GM21515 (cell line): Measurements from ENCODE around the gene MIGA2.

Source experiments
- ATAC-seq: cut with Tn5 transposase; IDR thresholded peaks from one replicate; pipeline ENCODE4 v1.9.1; 2021; ENCODE audit not compliant: unreplicated experiment

Gene MIGA2

DNA sequence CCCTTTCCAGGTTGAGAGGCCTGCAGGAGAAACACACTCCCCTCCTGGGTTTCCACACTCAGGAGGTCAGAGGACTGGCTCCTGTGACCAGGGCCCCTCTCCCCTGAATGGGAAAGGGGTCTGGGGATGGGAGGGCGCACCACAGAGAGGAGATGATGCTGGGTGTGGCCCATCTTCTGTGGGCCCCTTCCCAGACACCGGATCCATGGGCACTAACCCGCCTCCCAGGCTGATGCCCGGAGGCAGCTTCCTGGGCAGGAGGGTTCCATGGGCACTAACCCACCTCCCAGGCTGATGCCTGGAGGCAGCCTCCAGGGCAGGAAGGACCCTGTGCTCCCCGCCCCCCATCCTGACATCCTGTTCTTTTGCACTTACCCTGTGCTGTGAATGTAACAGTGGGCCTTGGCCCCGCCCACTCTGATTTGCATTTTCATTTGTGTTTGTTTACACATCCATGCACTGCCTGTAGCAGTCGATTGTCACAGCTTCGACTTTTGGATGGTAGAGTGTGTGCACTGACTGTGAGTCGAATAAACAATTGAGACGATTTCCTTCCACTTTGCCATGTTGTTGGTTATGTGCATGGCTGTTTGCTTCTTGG is 35.2 kb downstream of the MIGA2 start:
- no peak for ATAC-seq

GRCh38 chr9:129072171-129072570 is 35.7 kb downstream of the MIGA2 start:
- ATAC-seq = no peak

- no peak for ATAC-seq
Measured at GRCh38 chr9:129073404-129073803, 37.0 kb downstream of the MIGA2 start.

- ATAC-seq = no peak
Measured at GRCh38 chr9:129074106-129074505, 37.7 kb downstream of the MIGA2 start.

DNA sequence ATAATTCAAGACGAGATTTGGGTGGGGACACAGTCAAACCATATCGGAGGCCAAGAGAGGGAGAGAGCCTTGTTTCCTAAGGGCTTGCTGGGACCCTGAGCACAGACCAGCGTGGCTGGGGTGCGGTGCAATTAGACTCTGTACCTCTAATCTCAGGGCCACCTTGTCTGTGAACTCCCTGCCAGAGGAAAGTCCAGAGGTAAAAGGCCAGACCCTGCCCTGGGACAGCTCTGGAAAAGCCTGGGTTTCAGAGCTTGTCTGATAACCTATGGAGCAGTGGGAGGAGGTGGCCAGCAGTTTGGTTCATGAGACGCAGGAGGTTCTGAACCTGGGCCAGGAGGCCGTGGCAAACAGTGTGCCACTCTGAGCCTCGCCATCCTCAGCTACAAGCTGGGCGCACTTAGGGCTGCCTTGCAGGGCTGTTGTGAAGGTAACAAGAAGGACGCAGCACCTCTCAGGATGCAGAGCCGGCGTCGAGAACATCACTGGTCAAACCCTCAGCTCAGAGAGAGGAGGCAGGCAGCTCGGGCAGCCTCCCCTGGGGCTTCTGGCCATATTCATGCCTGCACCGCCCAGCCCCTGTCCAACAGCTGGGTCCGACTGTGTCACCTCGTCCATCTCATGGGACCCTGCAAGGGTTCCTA is 39.7 kb downstream of the MIGA2 start:
- no peak for ATAC-seq

GRCh38 chr9:129076640-129077037 is 40.2 kb downstream of the MIGA2 start:
- ATAC-seq = no peak

DNA sequence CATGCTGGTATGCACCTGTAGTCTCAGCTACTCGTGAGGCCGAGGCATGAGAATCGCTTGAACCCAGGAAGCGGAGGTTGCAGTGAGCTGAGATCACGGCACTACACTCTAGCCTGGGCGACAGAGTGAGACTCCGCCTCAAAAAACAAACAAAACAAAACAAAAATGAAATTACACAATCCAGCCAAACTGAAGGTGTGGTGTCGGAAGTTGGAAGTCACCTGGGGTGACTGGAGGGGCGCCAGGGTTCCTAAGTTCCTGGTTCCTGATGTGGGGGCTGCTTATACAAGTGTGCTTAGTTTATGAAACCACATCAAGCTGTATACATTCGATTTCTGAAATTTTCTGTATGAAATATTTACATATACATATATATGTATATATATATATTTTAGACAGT is 40.8 kb downstream of the MIGA2 start:
- ATAC-seq = no peak

DNA sequence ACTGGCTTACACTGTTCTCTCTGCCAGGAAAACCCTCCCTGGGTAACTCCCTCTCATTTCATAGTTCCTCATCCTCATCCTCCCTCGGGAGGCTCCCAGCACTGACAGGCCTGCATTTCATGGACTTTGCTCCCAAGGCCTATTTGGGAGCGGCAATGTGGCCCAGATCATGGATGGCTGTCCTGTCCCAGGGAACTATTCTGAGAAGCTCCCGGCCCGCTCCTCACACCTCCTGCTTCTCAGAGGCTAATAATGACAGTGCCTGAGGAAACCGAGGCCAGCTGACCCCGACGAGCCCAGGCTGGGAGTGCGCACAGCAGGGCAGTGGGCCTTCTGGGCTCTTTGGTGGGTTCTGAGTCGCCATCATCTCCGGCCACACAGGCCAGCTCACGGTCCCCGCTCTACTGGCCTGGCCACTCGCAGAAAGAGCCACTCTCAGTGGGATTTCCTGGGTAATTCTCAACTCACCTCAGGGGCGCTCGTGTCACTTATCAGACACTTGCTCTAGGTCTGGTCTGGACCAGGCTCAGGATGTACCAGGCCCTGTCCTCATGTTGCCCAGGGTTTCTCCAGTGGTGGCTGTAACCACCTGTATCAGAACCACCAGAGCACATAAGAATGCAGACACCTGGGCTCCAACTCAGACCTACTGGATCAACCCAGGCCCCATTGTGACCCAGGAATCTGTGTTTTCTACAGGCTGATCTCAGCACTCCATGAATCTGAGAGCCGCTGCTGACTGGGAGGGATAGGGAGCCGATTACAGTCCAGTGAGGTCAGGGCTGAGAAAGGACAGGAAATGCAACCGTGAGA is 42.5 kb downstream of the MIGA2 start:
- no peak for ATAC-seq

DNA sequence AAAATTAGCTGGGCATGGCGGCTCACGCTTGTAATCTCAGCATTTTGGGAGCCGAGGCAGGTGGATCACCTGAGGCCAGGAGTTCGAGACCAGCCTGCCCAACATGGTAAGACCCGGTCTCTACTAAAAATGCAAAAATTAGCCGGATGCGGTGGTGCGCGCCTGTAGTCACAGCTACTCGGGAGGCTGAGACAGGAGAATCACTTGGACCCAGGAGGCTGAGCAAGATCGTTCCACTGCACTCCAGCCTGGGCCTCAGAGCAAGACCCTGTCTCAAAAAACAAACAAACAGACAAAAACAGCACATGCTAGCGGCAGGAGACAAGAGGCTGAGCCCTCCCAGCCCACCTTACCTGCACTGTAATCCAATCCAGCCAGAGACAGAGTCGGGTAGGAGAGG is 43.4 kb downstream of the MIGA2 start:
- no peak for ATAC-seq

DNA sequence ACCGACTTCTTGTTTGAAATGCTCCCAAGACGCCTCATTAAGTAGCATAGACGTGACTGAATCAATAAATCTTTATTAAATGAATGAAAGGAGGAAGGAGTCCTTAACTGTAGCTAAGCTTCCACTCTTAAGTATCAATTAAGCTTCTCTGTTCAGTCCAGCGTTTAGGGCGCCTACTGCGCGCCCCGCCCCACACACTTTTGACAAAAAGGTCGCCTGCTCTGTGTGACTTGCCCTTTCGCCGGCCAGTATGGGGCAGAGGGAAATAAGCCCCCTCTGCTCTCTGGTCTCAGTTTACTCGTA is 43.8 kb downstream of the MIGA2 start:
- ATAC-seq = no peak

DNA sequence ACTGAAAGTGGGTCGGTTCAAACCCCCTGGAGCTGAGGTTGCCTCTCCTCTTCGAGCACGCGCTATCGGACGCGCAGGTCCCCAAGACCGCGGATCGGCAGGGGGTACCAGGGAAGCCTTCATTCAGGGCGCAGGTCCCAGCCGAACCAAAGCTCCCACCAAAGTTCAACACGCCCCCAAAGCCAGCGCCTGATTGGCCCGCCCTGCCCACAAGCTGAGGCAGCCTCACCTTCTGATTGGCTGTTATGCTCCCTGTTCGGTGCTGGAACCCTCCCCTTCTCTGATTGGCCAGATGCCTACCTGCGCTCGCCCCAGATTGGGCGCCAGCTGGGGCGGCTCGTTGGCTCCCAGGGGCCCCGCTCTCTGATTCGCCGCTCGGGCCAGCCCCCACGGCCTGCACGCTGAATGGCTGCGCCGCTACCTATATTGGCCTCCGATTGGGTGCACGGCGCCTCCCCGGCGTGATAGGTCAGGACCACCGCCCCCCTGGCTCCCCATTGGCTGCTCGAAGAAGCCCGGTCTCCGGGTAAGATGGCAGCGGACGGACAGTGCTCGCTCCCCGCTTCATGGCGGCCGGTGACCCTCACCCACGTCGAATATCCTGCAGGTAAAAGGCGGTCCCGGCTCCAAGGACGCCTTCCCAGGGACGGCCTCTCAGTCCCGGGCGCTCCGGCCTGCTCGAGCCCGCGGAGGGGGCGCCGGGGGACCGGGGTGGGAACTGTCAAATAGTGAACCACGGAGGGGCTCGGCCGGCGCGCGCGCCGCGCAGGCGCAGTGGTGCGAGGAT is 44.4 kb downstream of the MIGA2 start, which contains the start of gene DOLPP1:
Gene DOLPP1 (plus strand): TSS at position 511 of the 787 bp plus-strand sequence. CDS start 21 bp downstream, at position 532.
- ATAC-seq = peak; percentile 88

GRCh38 chr9:129081388-129081904 is 45.0 kb downstream of the MIGA2 start:
- no peak for ATAC-seq

DNA sequence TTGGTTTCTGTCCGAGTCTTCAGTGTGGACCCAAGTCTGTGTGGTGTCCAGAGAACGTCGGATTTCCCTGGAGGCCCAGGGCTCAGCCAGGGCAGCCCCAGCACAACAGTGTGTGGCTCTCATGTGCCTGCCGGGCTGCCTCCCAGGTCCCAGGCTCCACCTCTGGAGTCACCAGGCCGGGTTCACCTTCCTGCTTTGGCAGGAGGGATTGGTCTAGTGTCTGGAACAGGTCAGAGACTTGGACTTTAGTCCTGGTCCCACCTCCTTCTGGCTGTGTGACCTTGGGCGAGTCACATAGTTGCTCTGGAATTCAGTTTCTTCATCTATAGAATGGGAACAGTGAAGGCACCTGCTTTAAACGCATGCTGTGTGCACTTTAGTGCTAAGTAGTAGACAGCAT is 47.7 kb downstream of the MIGA2 start:
- no peak for ATAC-seq

GRCh38 chr9:129089246-129089645 is 52.8 kb downstream of the MIGA2 start:
- ATAC-seq = no peak

DNA sequence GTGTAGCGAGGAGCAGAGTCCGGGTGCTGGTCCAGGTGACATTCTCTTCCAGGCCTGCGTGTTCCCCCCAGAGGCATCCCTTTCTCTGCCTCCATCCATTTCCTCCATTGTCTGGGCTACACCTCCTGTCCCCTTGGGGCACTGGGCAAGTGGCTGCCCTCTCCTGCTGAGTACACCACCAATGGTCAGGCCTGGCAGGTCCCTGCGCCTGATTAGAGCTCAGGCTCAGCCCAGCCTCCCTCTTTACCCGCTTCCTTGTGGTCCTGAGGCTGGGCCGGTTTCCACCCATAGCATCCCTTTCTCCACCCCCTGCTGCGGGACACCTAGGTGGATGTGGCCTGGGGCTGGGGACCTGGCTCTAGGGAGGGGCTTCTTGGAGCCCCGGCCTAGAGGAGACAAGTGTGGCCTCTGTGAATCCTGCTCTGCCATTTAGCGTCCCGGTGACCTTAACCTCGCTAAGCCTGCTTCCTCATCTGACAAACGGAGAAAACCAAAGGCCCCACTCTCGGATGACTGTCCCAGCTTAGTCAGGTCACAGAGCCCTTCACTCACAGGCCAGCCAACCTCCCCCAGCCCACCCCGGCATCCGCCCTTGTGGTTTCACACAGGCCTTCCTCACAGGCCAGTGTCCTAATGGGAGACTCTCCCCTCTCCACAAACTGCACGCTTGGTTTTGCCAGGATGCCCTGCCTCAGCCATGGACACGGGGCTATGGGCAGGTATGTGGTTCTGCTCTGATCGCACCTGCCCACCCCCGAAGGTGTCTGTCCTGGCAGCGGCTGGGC is 57.4 kb downstream of the MIGA2 start:
- ATAC-seq = no peak

DNA sequence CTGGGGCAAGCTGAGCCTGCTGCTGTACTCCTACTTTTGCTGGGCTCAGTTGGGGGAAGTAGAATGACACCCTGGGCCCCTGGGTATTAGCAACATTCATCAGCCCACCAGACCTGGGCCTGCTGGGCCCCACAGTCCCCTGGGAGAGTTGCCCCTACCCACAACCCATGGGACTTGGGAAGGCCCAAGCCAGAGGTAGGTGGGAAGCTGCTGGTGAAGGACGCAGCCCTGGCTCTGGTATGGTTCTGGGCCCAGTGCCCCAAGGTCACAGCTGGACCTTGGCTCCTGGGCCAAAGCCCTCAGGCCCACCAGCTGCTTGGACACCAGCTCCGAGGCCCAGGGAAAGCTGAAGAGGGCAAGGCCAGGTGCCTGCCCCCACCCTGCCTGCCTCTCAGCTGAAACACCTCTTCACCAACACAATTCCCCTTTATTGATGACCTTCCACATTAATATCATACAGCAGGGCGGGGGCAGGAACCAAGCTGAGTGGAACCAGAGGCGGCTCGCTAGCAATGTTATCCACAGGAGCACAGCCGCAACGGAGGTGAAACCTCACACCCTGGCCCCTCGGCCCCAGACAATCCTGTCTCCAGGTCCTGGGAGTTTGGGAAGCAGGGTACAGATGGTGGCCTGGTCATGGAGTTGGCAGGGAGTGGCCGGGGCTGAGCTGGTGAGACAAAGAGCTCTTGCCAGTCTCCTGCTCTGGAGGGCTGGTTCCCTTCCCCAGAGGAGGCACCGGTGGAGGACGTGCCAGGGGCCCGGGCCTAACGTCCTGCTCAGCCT is 58.2 kb downstream of the MIGA2 start:
- ATAC-seq = no peak

DNA sequence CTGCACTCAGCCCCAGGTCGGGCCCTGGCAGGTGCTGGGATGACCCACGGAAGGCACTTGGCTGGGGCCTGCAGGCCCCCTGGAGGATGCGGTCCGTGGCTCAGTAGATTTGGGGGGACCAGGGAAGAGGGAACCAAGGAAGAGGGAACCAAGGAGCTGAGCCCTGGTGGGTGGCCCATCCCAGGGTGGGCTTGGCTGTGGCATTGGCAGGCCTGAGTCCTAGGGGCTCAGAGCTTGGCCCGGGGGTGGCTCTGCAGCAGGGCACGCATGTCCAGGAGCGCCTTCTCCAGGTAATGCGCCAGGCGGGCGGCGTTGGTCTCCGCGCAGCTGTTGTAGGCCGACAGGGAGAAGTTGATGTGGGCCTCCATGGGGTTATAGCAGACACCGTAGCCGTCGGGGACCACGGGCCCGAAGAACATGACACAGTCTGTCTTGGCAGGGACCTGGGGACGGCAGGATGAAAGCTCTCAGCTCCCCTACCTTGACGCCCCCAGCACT is 58.8 kb downstream of the MIGA2 start:
- no peak for ATAC-seq

GRCh38 chr9:129095908-129096307 is 59.5 kb downstream of the MIGA2 start:
- ATAC-seq = no peak

GRCh38 chr9:129097671-129098306 is 61.4 kb downstream of the MIGA2 start:
- ATAC-seq = no peak
